Erythroblast (primary cell): ENCODE data around the gene TSPOAP1.

Experiments used
- GATA1 ChIP-seq: IDR thresholded peaks from 2 replicates; pipeline ENCODE4 v1.6.1; 2011; ENCODE audit warnings: low read depth, mild to moderate bottlenecking, control low read depth, low read length, moderate library complexity
- POLR2A ChIP-seq: IDR thresholded peaks from 2 replicates; pipeline ENCODE4 v1.6.1; 2011; ENCODE audit warnings: mild to moderate bottlenecking, low read length

DNA sequence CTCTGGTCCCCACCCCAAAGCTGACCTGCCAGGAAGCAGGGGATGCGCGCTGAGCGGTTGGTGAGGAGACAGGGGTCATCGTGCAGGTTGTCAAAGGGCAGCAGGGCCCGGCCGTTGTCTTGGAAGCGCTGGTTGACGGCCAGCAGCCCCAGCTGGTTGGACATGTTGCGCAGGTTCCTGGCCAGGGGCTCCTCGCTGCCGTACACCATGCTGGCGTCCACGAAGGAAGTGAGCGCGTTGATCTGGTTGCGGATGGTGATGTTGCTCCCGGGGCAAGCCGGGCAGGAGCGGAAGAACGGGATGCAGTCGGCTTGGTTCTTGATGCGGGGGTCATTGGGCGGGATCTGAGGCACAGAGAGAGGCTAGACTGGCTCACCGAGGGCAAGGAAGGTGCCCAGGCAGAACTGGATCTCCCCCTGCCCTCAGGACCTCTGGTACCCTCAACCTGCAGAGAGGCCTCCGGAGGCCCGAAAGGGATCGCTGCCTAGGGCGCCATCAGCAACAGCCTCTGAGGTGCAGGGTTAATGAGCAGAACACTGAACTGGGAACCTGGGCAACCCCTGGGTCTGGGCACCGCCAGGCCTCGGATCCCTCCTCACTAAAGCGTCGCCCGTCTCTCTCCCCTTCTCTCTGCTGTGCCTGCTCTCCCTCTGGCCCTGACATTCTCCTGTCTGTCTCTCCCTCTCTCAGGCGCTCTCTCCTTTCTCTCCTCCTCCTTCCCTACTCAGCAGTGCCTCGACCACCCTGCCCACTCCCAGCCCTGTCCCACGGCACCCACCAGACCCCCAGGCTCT lies 50.6 kb downstream of the TSPOAP1 start:
- TF ChIP-seq POLR2A (no peak), GATA1 (no peak)
